ENCODE data around the gene TMEM128. TPM values are rescaled to one million over a fixed set of nuclear protein-coding genes. Genes with fewer than 3 reads are reported as not detected.
"Not testable (repeated sequence)": the region's sequence is repeated elsewhere in the genome, so short reads cannot be mapped to it uniquely, and the experiment has no call there.

The TMEM128 gene
- total RNA-seq, 2 donors from 2014 or later = 16.9 to 18.7 TPM

DNA sequence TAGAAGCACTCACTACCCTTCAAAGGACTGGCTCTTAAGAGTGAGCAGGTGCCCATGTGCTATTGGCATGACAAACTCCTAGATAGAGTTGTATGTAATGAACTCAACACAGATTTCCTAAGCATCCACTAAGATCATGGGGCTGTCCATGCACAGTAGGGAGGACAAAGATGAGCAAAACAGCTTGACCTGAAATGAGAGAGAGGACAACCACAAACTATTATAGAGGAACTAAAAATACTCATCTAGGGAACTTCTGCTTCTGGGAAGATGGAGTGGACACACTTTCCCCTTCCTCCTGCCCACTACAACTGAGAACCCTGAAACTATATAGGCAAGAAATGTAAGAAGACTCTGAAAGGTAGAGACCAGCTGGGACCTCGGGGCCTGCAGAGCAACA is 20.8 kb upstream of the TMEM128 start:
- DNase-seq = no peak
- H3K9ac ChIP-seq (ENCODE audit: low read depth in 2 of 2, low read length in 2 of 2) = no peak overlapping the region
- H3K4me1 ChIP-seq = no peaks in the 10 kb centered on the region
- no peaks in the 10 kb centered on the region for H3K9me3 ChIP-seq
- H3K36me3 ChIP-seq = no peaks in the 10 kb centered on the region
- H3K27me3 ChIP-seq = no peaks in the 10 kb centered on the region
- intact Hi-C loops (cut with DNase I) = no loop called here
- no peak overlapping the region for H3K27ac ChIP-seq
- TF ChIP-seq, protein P1, sequence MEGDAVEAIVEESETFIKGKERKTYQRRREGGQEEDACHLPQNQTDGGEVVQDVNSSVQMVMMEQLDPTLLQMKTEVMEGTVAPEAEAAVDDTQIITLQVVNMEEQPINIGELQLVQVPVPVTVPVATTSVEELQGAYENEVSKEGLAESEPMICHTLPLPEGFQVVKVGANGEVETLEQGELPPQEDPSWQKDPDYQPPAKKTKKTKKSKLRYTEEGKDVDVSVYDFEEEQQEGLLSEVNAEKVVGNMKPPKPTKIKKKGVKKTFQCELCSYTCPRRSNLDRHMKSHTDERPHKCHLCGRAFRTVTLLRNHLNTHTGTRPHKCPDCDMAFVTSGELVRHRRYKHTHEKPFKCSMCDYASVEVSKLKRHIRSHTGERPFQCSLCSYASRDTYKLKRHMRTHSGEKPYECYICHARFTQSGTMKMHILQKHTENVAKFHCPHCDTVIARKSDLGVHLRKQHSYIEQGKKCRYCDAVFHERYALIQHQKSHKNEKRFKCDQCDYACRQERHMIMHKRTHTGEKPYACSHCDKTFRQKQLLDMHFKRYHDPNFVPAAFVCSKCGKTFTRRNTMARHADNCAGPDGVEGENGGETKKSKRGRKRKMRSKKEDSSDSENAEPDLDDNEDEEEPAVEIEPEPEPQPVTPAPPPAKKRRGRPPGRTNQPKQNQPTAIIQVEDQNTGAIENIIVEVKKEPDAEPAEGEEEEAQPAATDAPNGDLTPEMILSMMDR (IDR thresholded peaks at IDR 0.05) = no peak
- H3K4me3 ChIP-seq = no peak overlapping the region

DNA sequence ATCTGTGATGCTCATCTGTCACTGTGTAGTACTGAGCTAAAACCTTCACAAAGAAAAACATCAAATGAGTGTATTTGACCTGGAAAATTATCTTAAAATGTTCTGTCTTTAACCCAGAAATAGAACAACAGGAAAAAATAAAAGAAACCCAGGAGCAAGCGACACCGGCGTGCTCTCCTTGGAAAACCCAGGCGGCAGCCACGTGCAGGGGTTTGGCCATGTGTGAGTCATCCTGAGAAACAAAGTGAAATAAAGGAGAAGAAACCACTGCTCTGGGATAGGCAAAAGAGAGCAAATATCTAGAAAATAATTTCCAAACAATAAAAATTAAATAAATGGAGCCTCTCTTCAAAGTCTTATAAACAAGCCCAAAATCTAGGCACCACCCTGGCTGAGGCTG is 20.0 kb upstream of the TMEM128 start:
- Histone ChIP-seq H3K36me3 (no peaks in the 10 kb centered on the region), H3K27ac (no peak overlapping the region), H3K9ac (ENCODE audit: low read depth in 2 of 2, low read length in 2 of 2) (no peak overlapping the region), H3K4me1 (no peaks in the 10 kb centered on the region), H3K9me3 (no peaks in the 10 kb centered on the region), H3K4me3 (no peak overlapping the region), H3K27me3 (no peaks in the 10 kb centered on the region)
- DNase-seq = no peak
- TF ChIP-seq, protein P1 (IDR thresholded peaks at IDR 0.05) = no peak
- intact Hi-C loops (cut with DNase I) = no loop called here

DNA sequence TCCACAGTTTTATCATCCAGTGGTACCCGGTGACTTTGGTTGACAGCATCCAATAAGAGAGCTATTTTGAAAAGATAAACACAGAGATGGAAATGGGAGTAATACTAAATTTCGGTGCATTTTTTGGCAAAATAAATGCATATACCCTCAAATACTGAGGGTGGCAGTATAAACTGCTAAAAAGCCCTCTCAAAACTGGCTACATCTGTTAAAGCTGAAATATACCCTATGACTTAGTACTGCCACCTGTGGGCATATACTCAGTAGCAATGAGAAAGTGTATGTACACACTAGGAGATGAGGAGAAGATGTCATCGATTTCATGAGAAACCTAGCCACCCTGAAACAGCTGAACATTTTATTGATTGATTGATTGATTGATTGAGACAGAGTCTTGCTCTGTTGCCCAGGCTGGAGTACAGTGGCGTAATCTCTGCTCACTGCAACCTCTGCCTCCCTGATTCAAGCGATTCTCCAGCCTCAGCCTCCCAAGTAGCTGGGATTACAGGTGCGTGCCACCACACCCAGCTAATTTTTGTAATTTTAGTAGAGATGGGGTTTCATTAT is 12.2 kb upstream of the TMEM128 start:
- TF ChIP-seq, protein P1 (IDR thresholded peaks at IDR 0.05) = no peak
- Histone ChIP-seq H3K4me3 (no peak overlapping the region), H3K9me3 (no peaks in the 10 kb centered on the region), H3K27ac (no peak overlapping the region), H3K36me3 (no peaks in the 10 kb centered on the region), H3K4me1 (no peaks in the 10 kb centered on the region), H3K27me3 (no peaks in the 10 kb centered on the region), H3K9ac (ENCODE audit: low read depth in 2 of 2, low read length in 2 of 2) (no peak overlapping the region)
- no peak for DNase-seq
- intact Hi-C loops (cut with DNase I) = no loop called here

DNA sequence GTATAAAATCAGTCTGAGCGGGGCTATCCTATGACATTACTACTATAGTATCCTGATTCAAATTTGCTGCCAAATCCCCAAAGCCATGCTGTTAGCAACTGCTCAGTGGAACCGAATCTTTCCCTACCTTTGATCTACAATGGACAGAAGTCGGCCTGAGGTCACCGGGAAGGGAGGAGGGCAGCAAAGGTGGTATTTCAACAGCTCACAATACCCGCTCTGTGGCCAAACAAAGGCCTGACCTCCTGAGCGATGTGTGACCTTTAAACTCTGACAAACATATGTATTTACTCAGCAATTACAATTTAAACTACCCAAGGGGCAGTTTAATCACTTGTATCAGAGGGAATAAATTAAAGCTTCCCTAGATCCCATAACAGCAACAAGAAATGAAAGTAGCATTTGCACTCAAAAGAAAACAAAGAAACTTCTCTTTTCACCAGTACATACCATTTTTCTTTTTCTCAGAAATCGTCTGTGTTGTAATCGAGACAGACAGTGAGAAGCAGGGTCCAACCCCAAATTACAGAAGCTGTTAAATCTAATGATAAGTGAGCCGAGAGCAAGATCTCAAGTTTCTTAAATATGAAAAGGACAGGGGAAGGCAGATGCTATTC is 11.6 kb upstream of the TMEM128 start:
- Histone ChIP-seq H3K27ac (no peak overlapping the region), H3K36me3 (no peaks in the 10 kb centered on the region), H3K4me3 (no peak overlapping the region), H3K9me3 (no peaks in the 10 kb centered on the region), H3K27me3 (no peaks in the 10 kb centered on the region), H3K4me1 (no peaks in the 10 kb centered on the region), H3K9ac (ENCODE audit: low read depth in 2 of 2, low read length in 2 of 2) (no peak overlapping the region)
- TF ChIP-seq, protein P1 (IDR thresholded peaks at IDR 0.05) = no peak
- intact Hi-C loops (cut with DNase I) = no loop called here
- no peak for DNase-seq

DNA sequence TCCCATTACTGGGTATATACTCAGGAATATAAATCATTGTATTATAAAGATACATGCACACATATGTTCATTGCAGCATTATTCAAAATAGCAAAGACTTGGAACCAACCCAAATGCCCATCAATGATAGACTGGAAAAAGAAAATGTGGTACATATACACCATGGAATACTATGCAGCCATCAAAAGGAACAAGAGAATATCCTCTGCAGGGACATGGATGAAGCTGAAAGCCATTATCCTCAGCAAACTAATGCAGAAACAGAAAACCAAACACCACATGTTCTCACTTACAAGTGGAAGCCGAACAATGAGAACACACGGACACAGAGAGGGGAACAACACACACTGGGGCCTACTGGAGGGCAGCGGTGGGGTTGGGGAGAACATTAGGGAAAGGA is 9.7 kb upstream of the TMEM128 start:
- H3K4me3 ChIP-seq; H3K4me1 ChIP-seq; intact Hi-C loops (cut with DNase I); H3K9ac ChIP-seq (ENCODE audit: low read depth in 2 of 2, low read length in 2 of 2); H3K9me3 ChIP-seq; H3K27me3 ChIP-seq; H3K36me3 ChIP-seq; H3K27ac ChIP-seq; DNase-seq: not testable (repeated sequence)

DNA sequence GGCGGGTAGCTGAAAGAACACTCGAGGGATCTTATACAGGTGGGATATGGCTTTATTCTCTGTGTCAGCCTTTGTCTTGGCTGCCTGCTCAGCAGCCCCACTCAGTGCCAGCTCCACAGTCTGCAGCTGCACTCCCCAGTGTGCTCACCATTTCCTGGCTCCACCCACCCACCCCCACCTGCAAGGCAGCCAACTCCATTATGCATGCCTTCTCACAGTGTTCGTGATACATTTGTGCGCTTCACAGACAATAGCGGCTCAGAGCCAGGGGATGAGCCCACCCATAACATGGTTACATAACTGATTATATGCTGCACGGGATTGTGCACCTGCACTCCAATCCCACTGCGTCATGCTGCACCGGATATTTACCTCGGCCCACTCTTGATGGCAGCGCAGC is 8.8 kb upstream of the TMEM128 start:
- no peak for DNase-seq
- H3K9me3 ChIP-seq = no peaks in the 10 kb centered on the region
- H3K4me3 ChIP-seq = no peak overlapping the region
- H3K27me3 ChIP-seq = no peaks in the 10 kb centered on the region
- no peak overlapping the region for H3K9ac ChIP-seq (ENCODE audit: low read depth in 2 of 2, low read length in 2 of 2)
- TF ChIP-seq, protein P1 (IDR thresholded peaks at IDR 0.05) = no peak
- intact Hi-C loops (cut with DNase I) = no loop called here
- no peak overlapping the region for H3K27ac ChIP-seq
- H3K36me3 ChIP-seq = no peaks in the 10 kb centered on the region
- H3K4me1 ChIP-seq = no peaks in the 10 kb centered on the region

Data from colonic mucosa (tissue), 4 donors.